H1 (cell line): ENCODE measurements around the gene MUC2. TPM values are rescaled to one million over a fixed set of nuclear protein-coding genes. Genes with fewer than 3 reads are reported as not detected.

Experiments
- POLR2A ChIP-seq, 2 experiments: IDR thresholded peaks; 1 replicate in 1 of 2; 2 replicates in 1 of 2; pipeline ENCODE4 v1.6.1; 2011; ENCODE audit warnings: low read depth in 2 of 2, low read length in 2 of 2, mild to moderate bottlenecking in 2 of 2; ENCODE audit errors: control extremely low read depth in 1 of 2
- polyA plus RNA-seq, 7 experiments: library from polyadenylated mRNA; depleted of rRNA in 3 of 7; stranded (reverse) in 5 of 7; unstranded in 2 of 7; fragments of >200 nt in 5 of 7; fragments of 200-250 nt in 2 of 7; gene quantifications; 1 replicate in 5 of 7; 2 replicates in 1 of 7; 4 replicates in 1 of 7; pipeline versions ENCODE4 v1.2.1 to v1.2.3, GENCODE V29; 2011 to 2013; ENCODE audit warnings: missing spikeins in 2 of 7, mixed read lengths in 2 of 7
- total RNA-seq: library from RNA; stranded (reverse); fragmentation: NEBNext Ultra II Directional; extraction: Animal tissue kit (Norgen Biotek cat#: 25700); gene quantifications from 2 replicates; pipeline ENCODE4 v1.2.1, GENCODE V29; 2021

MUC2 gene
- total and polyA plus RNA-seq, 2 of the 8 experiments (the other 6 are each of a cell fraction or from before 2014, with no cell fraction given) = not detected

DNA sequence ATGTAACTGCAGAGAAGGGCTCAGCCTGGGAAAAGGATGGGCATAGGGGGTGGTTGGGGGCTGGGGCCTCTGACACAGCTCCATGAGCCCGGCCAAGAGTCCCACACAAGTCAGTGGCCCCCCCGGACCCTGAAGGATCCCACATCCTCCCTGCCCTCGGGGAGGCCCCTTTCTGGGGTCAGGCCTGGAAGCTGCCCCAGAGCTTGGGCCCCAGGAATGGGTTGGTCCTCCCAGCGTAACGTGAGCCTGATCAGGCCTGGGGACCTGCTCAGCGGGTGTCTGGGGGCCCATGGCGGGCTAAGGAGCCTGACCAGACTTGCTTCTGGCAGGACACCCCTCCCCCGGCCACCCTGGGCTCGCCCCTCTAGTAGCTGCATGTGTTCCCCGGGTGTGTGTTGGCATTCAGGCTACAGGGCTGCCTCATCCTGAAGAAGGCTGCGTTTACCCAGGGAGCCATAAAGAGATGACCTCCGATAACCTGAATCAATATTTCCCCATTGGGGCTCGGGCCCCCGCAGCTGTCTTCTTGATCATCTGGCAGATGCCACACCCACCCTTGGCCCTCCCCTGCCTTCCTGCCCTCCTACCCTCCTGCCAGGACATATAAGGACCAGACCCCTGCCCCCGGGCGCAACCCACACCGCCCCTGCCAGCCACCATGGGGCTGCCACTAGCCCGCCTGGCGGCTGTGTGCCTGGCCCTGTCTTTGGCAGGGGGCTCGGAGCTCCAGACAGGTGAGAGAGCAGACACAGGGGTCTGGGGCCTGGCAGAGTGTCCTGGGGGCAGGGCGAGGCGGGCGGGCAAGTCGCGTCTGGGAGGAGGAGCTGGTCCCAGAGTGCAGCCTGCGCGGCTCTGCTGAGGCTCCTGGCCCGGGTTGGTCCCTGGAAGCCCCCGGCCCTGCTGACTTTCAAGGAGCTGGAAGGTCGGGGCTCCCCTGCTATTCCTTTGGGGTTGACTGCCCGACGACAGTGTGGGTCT is at the start of gene MUC2 (continued):
- no peak for TF ChIP-seq POLR2A (IDR thresholded peaks at IDR 0.05; ENCODE audit: control extremely low read depth in 1 of 2, low read depth in 2 of 2, low read length in 2 of 2)
